GM19035 (cell line): ENCODE results near the gene CEACAM7.
"Not testable (repeated sequence)": the region's sequence is repeated elsewhere in the genome, so short reads cannot be mapped to it uniquely, and the experiment has no call there.

Experiments
- ATAC-seq: cut with Tn5 transposase; IDR thresholded peaks from one replicate; pipeline ENCODE4 v1.9.1; 2021; ENCODE audit not compliant: unreplicated experiment

CEACAM7 gene

DNA sequence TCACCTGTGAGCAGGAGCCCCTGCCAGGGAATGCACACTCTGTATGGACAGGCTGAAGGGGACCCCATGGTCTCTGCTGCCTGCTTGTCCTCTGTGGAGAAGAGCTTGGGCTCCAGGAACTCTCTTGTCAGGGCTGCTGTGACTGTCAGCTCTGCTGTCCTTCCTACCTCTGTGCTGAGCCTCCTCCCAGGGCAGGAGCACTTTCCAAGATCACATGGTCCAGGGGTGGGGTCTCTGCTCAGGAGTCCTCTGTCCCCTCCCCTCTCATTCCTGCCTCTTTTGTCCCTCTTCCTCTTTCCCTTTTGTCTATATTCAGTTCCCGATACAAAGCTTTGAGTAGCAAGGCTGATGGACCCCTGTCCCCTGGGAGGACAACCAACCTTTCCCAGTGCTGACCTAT lies at the start of gene CEACAM7:
CEACAM7 (minus strand) TSS at position 173 of the 400 bp plus-strand sequence; CDS start at position 68, 105 bp downstream.
- no peak for ATAC-seq

DNA sequence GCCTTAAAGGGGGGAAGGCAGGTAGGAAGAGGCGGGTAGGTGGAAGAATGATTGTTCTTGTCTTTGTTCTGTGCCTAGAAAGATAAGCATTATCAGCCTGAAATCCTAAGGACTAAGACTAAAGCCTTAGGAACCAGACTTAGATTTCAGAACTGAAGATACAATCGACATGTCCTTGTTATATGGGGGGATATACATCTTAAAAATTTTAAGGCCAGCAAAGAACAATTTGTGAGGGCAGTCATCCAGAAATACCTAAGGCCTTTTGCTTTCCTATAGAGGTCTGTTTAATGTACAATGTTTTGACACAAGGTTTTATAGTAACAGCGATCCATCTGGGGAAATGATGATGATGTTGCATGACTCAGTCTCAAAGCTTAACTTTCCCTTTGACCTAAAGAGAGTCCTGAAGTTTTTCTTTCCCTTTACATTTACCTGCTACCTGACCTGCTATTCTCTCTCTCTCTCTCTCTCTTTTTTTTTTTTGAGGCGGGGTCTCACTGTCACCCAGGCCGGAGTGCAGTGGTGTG lies 47.1 kb upstream of the CEACAM7 start:
- no peak for ATAC-seq

GRCh38 chr19:41734585-41734984 lies 46.5 kb upstream of the CEACAM7 start:
- ATAC-seq: no peak

DNA sequence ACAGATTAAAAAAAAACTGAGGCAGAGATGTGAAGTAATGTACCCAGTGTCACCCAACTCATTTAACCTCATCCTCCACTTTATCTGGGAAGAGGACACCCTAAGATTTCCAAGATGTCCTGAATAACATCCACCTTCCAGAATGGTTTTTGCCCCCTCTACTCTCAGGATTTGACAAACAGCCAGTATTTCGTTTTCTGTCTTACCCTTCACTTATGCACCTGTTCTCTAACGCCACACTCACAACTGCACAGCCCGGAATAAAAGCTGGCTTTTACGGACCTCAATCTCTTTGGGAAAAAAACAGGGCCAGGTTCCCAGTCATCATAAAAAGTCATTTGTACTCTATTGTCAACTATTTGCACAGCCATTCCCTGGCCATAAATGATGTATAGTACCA lies 46.1 kb upstream of the CEACAM7 start:
- no peak for ATAC-seq

GRCh38 chr19:41726493-41726892 lies 38.4 kb upstream of the CEACAM7 start:
- ATAC-seq: no peak

DNA sequence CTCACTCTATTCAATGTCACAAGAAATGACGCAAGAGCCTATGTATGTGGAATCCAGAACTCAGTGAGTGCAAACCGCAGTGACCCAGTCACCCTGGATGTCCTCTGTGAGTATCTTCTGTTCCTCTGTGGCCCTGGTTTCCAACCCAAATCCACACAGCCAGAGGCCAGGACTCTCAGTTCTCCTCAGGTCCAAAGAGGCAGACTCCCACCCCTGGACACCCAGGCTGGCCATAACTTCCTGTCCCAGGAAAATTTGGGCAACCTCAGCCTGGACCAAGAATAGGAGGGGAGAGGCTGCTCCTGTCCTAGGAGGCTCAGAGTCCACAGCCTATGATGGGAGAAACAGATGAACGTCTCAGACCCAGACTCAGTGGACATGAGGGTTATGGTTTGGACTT lies 32.0 kb upstream of the CEACAM7 start:
- no peak for ATAC-seq

DNA sequence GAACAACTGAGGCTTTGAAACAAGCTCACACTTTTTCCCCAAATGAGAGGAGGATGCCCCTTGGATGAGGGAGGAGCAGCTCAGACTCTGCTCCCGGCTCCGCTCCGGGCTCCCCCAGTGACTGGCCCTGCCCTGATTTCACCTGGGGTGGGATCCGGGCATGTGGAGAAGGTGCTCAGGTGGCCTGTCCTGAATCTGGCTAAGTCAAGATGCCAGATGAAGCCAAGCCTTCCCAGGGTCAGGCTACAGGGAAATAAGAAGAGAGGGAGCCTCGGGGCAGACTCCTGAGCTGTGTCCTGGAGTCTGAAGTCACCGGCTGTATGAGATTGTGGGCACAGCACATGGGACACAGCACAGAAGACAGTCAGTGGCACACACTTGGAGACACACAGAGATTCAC lies 30.7 kb upstream of the CEACAM7 start:
- ATAC-seq: no peak

- no peak for ATAC-seq
These were observed 26.5 kb upstream of the CEACAM7 start for GRCh38 chr19:41714598-41714997.

GRCh38 chr19:41711376-41712261 lies 23.5 kb upstream of the CEACAM7 start:
- no peak for ATAC-seq

DNA sequence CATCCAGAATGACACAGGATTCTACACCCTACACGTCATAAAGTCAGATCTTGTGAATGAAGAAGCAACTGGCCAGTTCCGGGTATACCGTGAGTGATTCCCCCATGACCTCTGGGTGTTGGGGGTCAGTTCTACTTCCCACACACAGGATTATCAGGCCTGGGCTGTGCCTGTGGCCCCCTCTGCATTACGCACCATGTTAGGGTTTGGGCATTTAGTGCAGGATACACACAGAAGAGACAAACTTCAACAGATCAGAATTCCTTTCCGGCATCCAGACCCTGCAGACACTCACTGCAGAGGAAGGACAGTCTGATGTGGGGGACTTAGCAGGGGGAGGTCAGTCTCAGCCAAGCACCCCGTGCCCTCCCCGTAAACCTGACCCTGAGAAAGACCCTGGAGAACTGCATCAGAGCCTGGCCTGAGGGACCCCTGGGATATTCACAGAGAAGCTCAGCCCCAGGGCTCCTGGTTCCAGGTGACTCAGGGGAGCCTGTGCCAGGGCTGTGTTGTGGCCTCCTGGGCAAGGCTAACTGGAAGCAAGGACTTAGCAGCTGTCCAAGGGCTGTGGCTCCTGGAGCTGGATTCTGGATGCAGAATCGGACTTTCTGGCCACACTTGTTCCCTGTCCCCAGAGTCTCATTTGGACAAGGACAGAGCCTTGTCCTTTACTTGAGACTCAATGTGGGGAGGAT lies 22.0 kb upstream of the CEACAM7 start:
- ATAC-seq: no peak

DNA sequence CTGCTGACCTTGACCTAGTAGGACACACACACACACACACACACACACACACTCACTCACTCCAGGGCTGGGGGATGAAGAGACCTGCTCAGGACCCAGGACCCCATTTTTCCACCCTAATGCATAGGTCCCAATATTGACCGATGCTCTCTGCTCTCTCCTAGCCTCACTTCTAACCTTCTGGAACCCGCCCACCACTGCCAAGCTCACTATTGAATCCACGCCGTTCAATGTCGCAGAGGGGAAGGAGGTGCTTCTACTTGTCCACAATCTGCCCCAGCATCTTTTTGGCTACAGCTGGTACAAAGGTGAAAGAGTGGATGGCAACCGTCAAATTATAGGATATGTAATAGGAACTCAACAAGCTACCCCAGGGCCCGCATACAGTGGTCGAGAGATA lies 21.4 kb upstream of the CEACAM7 start:
- ATAC-seq: not testable (repeated sequence)

DNA sequence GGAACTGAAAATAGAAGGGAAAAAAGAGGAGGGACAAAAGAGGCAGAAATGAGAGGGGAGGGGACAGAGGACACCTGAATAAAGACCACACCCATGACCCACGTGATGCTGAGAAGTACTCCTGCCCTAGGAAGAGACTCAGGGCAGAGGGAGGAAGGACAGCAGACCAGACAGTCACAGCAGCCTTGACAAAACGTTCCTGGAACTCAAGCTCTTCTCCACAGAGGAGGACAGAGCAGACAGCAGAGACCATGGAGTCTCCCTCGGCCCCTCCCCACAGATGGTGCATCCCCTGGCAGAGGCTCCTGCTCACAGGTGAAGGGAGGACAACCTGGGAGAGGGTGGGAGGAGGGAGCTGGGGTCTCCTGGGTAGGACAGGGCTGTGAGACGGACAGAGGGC lies 20.4 kb upstream of the CEACAM7 start, which contains the start of gene CEACAM5:
CEACAM5 (plus strand) TSS at position 146 of the 400 bp plus-strand sequence; CDS start at position 252, 106 bp downstream.
- ATAC-seq: no peak

DNA sequence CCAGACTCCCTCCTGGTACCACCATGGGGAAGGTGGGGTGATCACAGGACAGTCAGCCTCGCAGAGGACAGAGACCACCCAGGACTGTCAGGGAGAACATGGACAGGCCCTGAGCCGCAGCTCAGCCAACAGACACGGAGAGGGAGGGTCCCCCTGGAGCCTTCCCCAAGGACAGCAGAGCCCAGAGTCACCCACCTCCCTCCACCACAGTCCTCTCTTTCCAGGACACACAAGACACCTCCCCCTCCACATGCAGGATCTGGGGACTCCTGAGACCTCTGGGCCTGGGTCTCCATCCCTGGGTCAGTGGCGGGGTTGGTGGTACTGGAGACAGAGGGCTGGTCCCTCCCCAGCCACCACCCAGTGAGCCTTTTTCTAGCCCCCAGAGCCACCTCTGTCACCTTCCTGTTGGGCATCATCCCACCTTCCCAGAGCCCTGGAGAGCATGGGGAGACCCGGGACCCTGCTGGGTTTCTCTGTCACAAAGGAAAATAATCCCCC lies 19.9 kb upstream of the CEACAM7 start:
- ATAC-seq: no peak

- ATAC-seq: no peak
These were observed 19.4 kb upstream of the CEACAM7 start for GRCh38 chr19:41707502-41707812.

- ATAC-seq: no peak
These were observed 18.9 kb upstream of the CEACAM7 start for GRCh38 chr19:41706741-41707501.

GRCh38 chr19:41705393-41706174 lies 17.5 kb upstream of the CEACAM7 start:
- no peak for ATAC-seq

DNA sequence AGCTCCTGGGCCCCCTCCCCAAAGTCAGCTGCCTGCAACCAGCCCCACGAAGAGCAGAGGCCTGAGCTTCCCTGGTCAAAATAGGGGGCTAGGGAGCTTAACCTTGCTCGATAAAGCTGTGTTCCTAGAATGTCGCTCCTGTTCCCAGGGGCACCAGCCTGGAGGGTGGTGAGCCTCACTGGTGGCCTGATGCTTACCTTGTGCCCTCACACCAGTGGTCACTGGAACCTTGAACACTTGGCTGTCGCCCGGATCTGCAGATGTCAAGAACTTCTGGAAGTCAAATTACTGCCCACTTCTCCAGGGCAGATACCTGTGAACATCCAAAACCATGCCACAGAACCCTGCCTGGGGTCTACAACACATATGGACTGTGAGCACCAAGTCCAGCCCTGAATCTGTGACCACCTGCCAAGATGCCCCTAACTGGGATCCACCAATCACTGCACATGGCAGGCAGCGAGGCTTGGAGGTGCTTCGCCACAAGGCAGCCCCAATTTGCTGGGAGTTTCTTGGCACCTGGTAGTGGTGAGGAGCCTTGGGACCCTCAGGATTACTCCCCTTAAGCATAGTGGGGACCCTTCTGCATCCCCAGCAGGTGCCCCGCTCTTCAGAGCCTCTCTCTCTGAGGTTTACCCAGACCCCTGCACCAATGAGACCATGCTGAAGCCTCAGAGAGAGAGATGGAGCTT lies 15.7 kb upstream of the CEACAM7 start:
- no peak for ATAC-seq

DNA sequence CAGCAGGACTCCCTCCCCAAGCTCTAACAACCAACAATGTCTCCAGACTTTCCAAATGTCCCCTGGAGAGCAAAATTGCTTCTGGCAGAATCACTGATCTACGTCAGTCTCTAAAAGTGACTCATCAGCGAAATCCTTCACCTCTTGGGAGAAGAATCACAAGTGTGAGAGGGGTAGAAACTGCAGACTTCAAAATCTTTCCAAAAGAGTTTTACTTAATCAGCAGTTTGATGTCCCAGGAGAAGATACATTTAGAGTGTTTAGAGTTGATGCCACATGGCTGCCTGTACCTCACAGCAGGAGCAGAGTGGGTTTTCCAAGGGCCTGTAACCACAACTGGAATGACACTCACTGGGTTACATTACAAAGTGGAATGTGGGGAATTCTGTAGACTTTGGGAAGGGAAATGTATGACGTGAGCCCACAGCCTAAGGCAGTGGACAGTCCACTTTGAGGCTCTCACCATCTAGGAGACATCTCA lies 14.1 kb upstream of the CEACAM7 start:
- no peak for ATAC-seq

DNA sequence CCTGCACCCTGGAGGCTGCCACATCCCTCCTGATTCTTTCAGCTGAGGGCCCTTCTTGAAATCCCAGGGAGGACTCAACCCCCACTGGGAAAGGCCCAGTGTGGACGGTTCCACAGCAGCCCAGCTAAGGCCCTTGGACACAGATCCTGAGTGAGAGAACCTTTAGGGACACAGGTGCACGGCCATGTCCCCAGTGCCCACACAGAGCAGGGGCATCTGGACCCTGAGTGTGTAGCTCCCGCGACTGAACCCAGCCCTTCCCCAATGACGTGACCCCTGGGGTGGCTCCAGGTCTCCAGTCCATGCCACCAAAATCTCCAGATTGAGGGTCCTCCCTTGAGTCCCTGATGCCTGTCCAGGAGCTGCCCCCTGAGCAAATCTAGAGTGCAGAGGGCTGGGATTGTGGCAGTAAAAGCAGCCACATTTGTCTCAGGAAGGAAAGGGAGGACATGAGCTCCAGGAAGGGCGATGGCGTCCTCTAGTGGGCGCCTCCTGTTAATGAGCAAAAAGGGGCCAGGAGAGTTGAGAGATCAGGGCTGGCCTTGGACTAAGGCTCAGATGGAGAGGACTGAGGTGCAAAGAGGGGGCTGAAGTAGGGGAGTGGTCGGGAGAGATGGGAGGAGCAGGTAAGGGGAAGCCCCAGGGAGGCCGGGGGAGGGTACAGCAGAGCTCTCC lies 13.5 kb upstream of the CEACAM7 start:
- ATAC-seq: no peak
